Bronchial epithelial cell (primary cell): ENCODE measurements around the gene CFB. TPM values are rescaled to one million over a fixed set of nuclear protein-coding genes. Genes with fewer than 3 reads are reported as not detected.

Experiments
- DNase-seq: peaks from one replicate; pipeline ENCODE4 v3.0.0-alpha.2; 2010; ENCODE audit warnings: low read depth
- FAIRE-seq: peaks from 2 replicates; lab custom pipeline; 2011; peaks lifted over from hg19 to GRCh38; lab: Jason Lieb, UNC
- H3K27me3 ChIP-seq: 2 replicates; pipeline ENCODE4 v1.5.1; 2011; ENCODE audit warnings: low read length; ENCODE audit not compliant: control insufficient read depth, insufficient read depth
- H3K36me3 ChIP-seq: 2 replicates; pipeline ENCODE4 v1.5.1; 2011; ENCODE audit warnings: low read length; ENCODE audit not compliant: control insufficient read depth, insufficient read depth
- H3K4me3 ChIP-seq: 2 replicates; pipeline ENCODE4 v1.5.1; 2011; ENCODE audit warnings: mild to moderate bottlenecking, low read depth, low read length, control low read depth
- total RNA-seq: library from RNA; depleted of rRNA; stranded (reverse); fragments of >200 nt; gene quantifications from 2 replicates; pipeline ENCODE4 v1.2.1, GENCODE V29; 2014
- TF ChIP-seq, protein P1 (sequence below): IDR thresholded peaks from 2 replicates; pipeline ENCODE4 v1.5.1; 2011; ENCODE audit warnings: mild to moderate bottlenecking, moderate library complexity, low read length, control low read depth, inconsistent platforms; ENCODE audit not compliant: insufficient read depth, severe bottlenecking

CFB gene
- total RNA-seq, 1 donor from 2014 or later, result 2.6 TPM

DNA sequence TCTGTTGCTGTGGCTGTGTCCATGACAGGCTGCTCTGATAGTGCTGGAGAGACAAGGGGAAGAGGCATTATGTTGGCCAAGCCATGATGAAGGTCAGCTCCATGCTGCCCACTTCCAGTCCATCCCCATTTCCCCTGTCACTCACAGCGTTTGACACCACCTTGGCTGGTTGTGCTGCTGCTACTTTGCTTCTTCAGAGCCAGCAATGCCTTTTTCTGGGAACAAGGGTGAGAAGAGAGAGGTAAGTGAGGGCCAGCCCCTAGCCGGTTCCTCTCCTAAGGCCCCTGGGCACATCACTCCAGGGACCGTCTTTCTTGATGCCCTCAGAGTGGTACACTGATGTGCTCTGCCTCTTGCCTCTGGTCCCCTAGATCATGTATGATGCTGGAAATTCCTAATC is 10.9 kb downstream of the CFB start:
- Histone ChIP-seq H3K4me3 (no peak overlapping the region), H3K27me3 (no peaks in the 10 kb centered on the region), H3K36me3 (peaks cover 33% of the 10 kb centered on the region)
- DNase-seq (no peak), FAIRE-seq (no peak)
- TF ChIP-seq, protein P1, sequence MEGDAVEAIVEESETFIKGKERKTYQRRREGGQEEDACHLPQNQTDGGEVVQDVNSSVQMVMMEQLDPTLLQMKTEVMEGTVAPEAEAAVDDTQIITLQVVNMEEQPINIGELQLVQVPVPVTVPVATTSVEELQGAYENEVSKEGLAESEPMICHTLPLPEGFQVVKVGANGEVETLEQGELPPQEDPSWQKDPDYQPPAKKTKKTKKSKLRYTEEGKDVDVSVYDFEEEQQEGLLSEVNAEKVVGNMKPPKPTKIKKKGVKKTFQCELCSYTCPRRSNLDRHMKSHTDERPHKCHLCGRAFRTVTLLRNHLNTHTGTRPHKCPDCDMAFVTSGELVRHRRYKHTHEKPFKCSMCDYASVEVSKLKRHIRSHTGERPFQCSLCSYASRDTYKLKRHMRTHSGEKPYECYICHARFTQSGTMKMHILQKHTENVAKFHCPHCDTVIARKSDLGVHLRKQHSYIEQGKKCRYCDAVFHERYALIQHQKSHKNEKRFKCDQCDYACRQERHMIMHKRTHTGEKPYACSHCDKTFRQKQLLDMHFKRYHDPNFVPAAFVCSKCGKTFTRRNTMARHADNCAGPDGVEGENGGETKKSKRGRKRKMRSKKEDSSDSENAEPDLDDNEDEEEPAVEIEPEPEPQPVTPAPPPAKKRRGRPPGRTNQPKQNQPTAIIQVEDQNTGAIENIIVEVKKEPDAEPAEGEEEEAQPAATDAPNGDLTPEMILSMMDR, result no peak

DNA sequence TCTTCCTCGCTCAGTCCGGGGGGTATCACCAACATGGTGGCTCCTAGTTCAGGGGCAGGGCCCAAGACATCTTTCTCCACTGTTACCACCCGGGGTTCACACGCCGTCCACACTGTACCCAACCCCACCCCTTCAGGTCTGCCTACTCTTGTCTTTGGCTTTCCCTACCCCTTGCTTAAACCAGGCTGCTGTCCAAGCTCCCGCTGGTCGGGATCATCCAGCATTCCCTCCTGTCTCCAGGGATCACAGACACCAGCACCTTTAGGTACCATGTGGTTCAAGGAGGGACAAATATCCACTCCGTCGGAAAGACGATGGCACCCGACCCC is 12.5 kb downstream of the CFB start:
- TF ChIP-seq, protein P1, result no peak
- Histone ChIP-seq H3K36me3 (peaks cover 41% of the 10 kb centered on the region), H3K27me3 (no peaks in the 10 kb centered on the region), H3K4me3 (peak overlapping the region; percentile 75)
- FAIRE-seq (no peak), DNase-seq (no peak)

DNA sequence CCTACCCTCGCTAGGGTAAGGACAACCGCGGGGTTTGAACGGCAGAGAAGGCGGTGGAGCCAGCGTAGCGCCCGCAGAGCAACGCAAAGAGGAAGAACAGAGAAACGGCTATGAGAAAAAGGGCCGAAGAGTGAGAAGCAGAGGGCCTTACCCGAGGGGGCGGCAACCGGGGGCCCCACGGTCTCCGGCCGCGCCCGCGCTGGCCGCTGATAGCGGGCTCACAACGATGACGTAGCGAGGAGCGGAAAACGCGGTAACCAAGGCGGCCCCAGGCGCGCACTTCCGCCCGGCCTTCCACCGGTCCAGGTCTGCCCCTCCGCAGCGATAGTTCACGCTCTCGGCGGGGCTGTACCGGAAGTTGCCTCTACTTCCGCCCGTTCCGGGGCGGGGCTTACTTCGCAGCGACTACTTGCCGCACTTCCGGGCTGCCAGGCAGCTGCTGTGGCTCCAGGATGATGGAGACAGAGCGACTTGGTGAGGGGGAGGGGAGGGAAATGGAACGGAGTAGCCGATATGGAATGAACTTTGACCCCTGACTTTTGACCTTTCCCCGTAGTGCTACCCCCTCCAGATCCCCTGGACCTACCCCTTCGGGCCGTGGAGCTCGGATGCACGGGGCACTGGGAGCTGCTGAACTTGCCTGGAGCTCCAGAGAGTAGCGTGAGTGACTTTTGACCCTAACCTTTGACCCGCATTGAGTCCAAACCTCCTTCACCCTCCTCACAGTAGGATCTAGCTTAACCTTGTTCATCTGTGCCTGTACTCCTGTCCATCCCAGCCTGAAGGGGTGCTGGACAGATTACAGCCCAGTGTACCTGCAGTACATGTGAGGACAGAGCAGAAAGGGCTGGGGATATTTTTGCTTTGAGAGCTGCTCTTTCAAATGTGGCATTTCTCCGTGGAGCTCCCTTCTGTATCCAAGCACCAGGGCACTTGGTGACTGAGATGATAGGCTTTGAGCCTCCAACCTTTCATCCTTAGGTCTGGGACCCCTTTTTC is 13.1 kb downstream of the CFB start, which contains the start of the genes NELFE and SKIC2:
TSS of gene NELFE (minus strand) at position 231 of the 999 bp plus-strand sequence. CDS start 525 bp downstream, outside the sequence.
TSS of gene SKIC2 (plus strand) at position 435 of the 999 bp plus-strand sequence. CDS start at position 453, 18 bp downstream.
- FAIRE-seq, result no peak
- peak within 1 kb of the TSS; percentile 75 for H3K4me3 ChIP-seq
- peak; percentile 93 for DNase-seq
- TF ChIP-seq, protein P1, result no peak
- peaks cover 41% of the 10 kb centered on the region for H3K36me3 ChIP-seq
- H3K27me3 ChIP-seq, result no peaks in the 10 kb centered on the region

DNA sequence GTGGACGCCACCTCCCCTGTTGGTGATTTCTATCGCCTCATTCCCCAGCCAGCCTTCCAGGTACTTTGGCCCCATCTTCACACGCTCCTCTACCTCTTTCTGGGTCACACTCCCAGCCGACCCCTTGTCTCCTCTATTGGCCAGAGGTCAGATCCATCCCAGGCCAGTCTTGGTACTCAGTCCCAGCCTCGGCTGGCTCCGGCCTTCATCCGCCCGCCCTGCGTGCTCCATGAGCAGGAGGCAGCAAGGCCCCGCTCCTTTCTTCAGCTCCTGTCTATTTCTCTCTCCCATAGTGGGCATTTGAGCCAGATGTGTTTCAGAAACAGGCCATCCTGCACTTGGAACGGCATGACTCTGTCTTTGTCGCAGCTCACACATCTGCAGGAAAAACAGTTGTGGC is 15.7 kb downstream of the CFB start:
- DNase-seq (no peak), FAIRE-seq (no peak)
- peaks cover 35% of the 10 kb centered on the region for H3K36me3 ChIP-seq
- H3K27me3 ChIP-seq, result no peaks in the 10 kb centered on the region
- H3K4me3 ChIP-seq, result no peak overlapping the region
- TF ChIP-seq, protein P1, result no peak

DNA sequence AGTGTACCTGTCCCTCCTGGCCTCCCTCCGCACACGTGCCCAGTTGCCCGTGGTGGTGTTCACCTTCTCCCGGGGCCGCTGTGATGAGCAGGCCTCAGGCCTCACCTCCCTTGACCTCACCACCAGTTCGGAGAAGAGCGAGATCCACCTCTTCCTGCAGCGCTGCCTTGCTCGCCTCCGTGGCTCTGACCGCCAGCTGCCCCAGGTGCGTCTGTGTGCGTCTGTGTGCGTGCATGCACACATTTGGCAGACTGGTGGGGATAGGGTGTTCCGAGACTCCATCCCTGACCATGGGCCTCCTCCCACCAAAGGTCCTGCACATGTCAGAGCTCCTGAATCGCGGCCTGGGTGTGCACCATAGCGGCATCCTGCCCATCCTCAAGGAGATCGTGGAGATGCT is 18.0 kb downstream of the CFB start:
- peaks cover 46% of the 10 kb centered on the region for H3K36me3 ChIP-seq
- no peaks in the 10 kb centered on the region for H3K27me3 ChIP-seq
- H3K4me3 ChIP-seq, result no peak overlapping the region
- no peak for FAIRE-seq
- TF ChIP-seq, protein P1, result no peak
- DNase-seq, result no peak
